Large intestine (tissue), 3 donors: ENCODE data around the gene CLCN1. TPM values are rescaled to one million over a fixed set of nuclear protein-coding genes. Genes with fewer than 3 reads are reported as not detected.
A peak's percentile ranks its signal among the peaks of the same experiment; 100 is the strongest.
"Not testable (repeated sequence)": the region's sequence is repeated elsewhere in the genome, so short reads cannot be mapped to it uniquely, and the experiment has no call there.

Experiments
- DNase-seq, 2 donors: peaks; one replicate each; pipeline versions ENCODE4 v3.0.0 to v3.0.0-alpha.2; 2013
- H3K27ac ChIP-seq: one replicate; pipeline ENCODE4 v1.5.1; 2013; ENCODE audit warnings: low read length
- H3K27me3 ChIP-seq: 2 replicates; pipeline ENCODE4 v1.6.1; 2013; ENCODE audit warnings: low read length; ENCODE audit not compliant: control insufficient read depth, insufficient read depth
- H3K36me3 ChIP-seq: 2 replicates; pipeline ENCODE4 v1.6.1; 2013; ENCODE audit warnings: low read length; ENCODE audit not compliant: control insufficient read depth, insufficient read depth
- H3K4me1 ChIP-seq: one replicate; pipeline ENCODE4 v1.6.1; 2013; ENCODE audit warnings: low read length; ENCODE audit not compliant: control insufficient read depth, insufficient read depth
- H3K4me3 ChIP-seq: one replicate; pipeline ENCODE4 v1.5.1; 2013; ENCODE audit warnings: low read length
- H3K9me3 ChIP-seq: one replicate; pipeline ENCODE4 v1.6.1; 2013; ENCODE audit warnings: mild to moderate bottlenecking, low read depth, low read length, moderate library complexity; ENCODE audit not compliant: control insufficient read depth
- WGBS: methylation state at CpG from one replicate; pipeline ENCODE4 v1.1.5; 2013; ENCODE audit warnings: low lambda C conversion rate; ENCODE audit not compliant: insufficient coverage; 5-methylcytosine and 5-hydroxymethylcytosine counted together
- polyA plus RNA-seq: library from polyadenylated mRNA; unstranded; fragments of 120-200 nt; gene quantifications from one replicate; pipeline ENCODE4 v1.2.1, GENCODE V29; 2013

The CLCN1 gene
- polyA plus RNA-seq, 1 donor, result 1.6 TPM

GRCh38 chr7:143391462-143392404 is 75.8 kb downstream of the CLCN1 start:
- Histone ChIP-seq H3K4me1 (peaks cover 59% of the 10 kb centered on the region), H3K4me3 (no peak overlapping the region)
- no CpG with 5 or more reads among the region's 24 CpGs for WGBS

GRCh38 chr7:143392427-143392826 is 76.5 kb downstream of the CLCN1 start:
- peaks cover 52% of the 10 kb centered on the region for H3K4me1 ChIP-seq
- H3K36me3 ChIP-seq, result peaks cover 69% of the 10 kb centered on the region
- DNase-seq, result not testable (repeated sequence)

More at GRCh38 chr7:143391462-143392404, 75.8 kb downstream of the CLCN1 start:
- no peaks in the 10 kb centered on the region for H3K27me3 ChIP-seq
- H3K36me3 ChIP-seq, result peaks cover 62% of the 10 kb centered on the region
- H3K9me3 ChIP-seq, result no peaks in the 10 kb centered on the region
- peak overlapping the region; percentile 58 for H3K27ac ChIP-seq
- DNase-seq, result no peak

GRCh38 chr7:143392875-143393266 is 77.0 kb downstream of the CLCN1 start:
- peaks cover 73% of the 10 kb centered on the region for H3K36me3 ChIP-seq
- no peaks in the 10 kb centered on the region for H3K9me3 ChIP-seq
- H3K4me3 ChIP-seq, result no peak overlapping the region
- peaks cover 48% of the 10 kb centered on the region for H3K4me1 ChIP-seq
- no peaks in the 10 kb centered on the region for H3K27me3 ChIP-seq
- DNase-seq, result no peak
- H3K27ac ChIP-seq, result peak overlapping the region; percentile 43
- no CpG with 5 or more reads among the region's 6 CpGs for WGBS

More at GRCh38 chr7:143392427-143392826, 76.5 kb downstream of the CLCN1 start:
- H3K27ac ChIP-seq, result peak overlapping the region; percentile 58
- H3K9me3 ChIP-seq, H3K4me3 ChIP-seq, H3K27me3 ChIP-seq: not testable (repeated sequence)
- no CpG with 5 or more reads among the region's 8 CpGs for WGBS

GRCh38 chr7:143393267-143394041 is 77.5 kb downstream of the CLCN1 start:
- no CpG with 5 or more reads among the region's 14 CpGs for WGBS
- H3K4me1 ChIP-seq, result peaks cover 47% of the 10 kb centered on the region
- no peaks in the 10 kb centered on the region for H3K9me3 ChIP-seq
- no peak overlapping the region for H3K4me3 ChIP-seq
- H3K27me3 ChIP-seq, result no peaks in the 10 kb centered on the region
- peak overlapping the region; percentile 68 for H3K27ac ChIP-seq
- H3K36me3 ChIP-seq, result peaks cover 76% of the 10 kb centered on the region
- peak; percentile 82 to 89 for DNase-seq

DNA sequence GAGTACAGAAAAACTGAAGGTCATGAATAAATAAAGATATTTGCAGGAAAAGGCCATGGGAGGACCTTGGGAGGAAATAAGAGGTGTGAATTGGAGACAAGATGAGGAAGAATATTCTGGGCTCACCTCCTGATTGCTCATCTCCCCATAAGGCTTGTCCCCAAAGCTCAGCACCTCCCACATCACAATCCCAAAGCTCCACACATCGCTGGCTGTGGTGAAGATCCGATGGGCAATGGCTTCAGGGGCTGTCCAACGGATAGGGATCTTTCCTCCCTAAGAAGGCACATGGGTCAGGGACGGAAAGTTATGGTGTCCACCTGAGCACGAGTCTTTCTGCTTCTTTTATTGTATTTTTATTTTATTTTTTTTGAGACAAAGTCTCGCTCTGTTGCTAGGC is 78.2 kb downstream of the CLCN1 start:
- H3K4me1 ChIP-seq, result peaks cover 47% of the 10 kb centered on the region
- H3K36me3 ChIP-seq, result peaks cover 69% of the 10 kb centered on the region
- H3K9me3 ChIP-seq, result no peaks in the 10 kb centered on the region
- no peak for DNase-seq
- peak overlapping the region; percentile 68 for H3K27ac ChIP-seq
- H3K4me3 ChIP-seq, result no peak overlapping the region
- no peaks in the 10 kb centered on the region for H3K27me3 ChIP-seq
- 100% methylated on average over 1 of the region's 6 CpGs for WGBS

- DNase-seq, result no peak
- no peaks in the 10 kb centered on the region for H3K9me3 ChIP-seq
- peaks cover 51% of the 10 kb centered on the region for H3K4me1 ChIP-seq
- no CpG with 5 or more reads among the region's 6 CpGs for WGBS
- no peak overlapping the region for H3K27ac ChIP-seq
- H3K36me3 ChIP-seq, result peaks cover 68% of the 10 kb centered on the region
- no peaks in the 10 kb centered on the region for H3K27me3 ChIP-seq
- no peak overlapping the region for H3K4me3 ChIP-seq
Measured at GRCh38 chr7:143394777-143395176, 78.9 kb downstream of the CLCN1 start.

GRCh38 chr7:143395187-143396149 is 79.6 kb downstream of the CLCN1 start:
- Histone ChIP-seq H3K27me3 (no peaks in the 10 kb centered on the region), H3K27ac (peak overlapping the region; percentile 2), H3K9me3 (no peaks in the 10 kb centered on the region), H3K4me1 (peaks cover 51% of the 10 kb centered on the region), H3K36me3 (peaks cover 63% of the 10 kb centered on the region), H3K4me3 (no peak overlapping the region)
- peak in 1 of 2 donors; percentile 76 for DNase-seq
- WGBS, result no CpG with 5 or more reads among the region's 21 CpGs

GRCh38 chr7:143396182-143396581 is 80.3 kb downstream of the CLCN1 start:
- no CpG with 5 or more reads among the region's 7 CpGs for WGBS

DNA sequence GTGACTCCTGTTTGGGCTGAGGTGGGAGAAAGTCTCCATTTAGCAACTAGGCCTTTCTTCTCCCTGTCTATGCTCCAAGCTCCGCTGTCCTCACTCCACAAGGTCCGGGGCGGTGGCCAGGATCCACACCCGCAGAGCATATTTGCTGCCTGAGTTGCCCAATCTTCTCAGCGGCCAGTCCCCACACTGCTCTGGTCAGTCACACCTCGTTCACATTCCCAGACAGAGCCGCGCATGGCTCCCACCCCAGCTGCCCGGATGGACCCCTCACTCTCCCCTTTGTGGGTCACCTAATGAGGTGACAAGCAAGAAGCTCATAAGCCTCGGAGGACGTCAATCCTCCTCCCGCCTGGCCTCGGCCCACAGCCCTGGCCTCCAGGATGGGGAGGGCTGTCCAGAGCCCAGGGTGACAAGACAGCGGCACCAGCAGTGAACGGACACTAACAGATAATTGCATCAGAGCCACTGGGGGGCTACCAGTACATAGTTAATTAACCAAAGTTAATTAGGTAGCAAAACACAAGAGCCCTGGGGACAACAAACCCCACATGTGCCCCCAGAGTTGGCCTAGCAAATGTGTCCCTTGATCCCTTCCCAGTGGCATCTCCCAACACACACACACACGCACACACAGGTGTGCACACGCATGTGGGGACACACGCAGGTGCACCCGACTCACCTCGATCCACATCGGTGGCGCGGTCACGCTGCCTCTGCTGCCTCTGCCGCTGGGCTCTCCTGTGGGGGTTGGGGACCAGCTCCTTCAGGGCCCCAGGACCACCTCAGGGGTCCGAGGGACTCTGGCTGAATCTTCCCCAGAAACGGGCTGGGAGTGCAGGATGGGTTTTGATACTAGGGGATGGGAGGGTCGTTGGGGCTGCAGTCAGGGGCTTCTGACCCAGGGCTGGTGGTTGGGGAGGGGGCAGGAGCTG is 81.0 kb downstream of the CLCN1 start:
- no peak overlapping the region for H3K27ac ChIP-seq
- no peak overlapping the region for H3K4me3 ChIP-seq
- no peaks in the 10 kb centered on the region for H3K27me3 ChIP-seq
- H3K4me1 ChIP-seq, result peaks cover 44% of the 10 kb centered on the region
- H3K36me3 ChIP-seq, result peaks cover 54% of the 10 kb centered on the region
- no peak for DNase-seq
- no CpG with 5 or more reads among the region's 28 CpGs for WGBS
- H3K9me3 ChIP-seq, result no peaks in the 10 kb centered on the region

More at GRCh38 chr7:143396182-143396581, 80.3 kb downstream of the CLCN1 start:
- Histone ChIP-seq H3K4me3 (no peak overlapping the region), H3K4me1 (peaks cover 51% of the 10 kb centered on the region), H3K27me3 (no peaks in the 10 kb centered on the region), H3K9me3 (no peaks in the 10 kb centered on the region), H3K36me3 (peaks cover 57% of the 10 kb centered on the region), H3K27ac (no peak overlapping the region)
- no peak for DNase-seq
